A549 (cell line): Measurements from ENCODE around the gene EPS8. TPM values are rescaled to one million over a fixed set of nuclear protein-coding genes. Genes with fewer than 3 reads are reported as not detected.
A peak's percentile ranks its signal among the peaks of the same experiment; 100 is the strongest.

ENCODE experiments used
- ATAC-seq, 2 experiments: fragments of 200-7000 bp in 1 of 2; fragments of >200 bp in 1 of 2; cut with Nextera tagmentation in 1 of 2; cut with Tn5 transposase in 1 of 2; 3 replicates each; pipeline versions ENCODE4 v1.8.0 to v1.9.1; 2018 to 2020; ENCODE audit warnings: mild to moderate bottlenecking in 1 of 2, moderate library complexity in 1 of 2
- CTCF ChIA-PET: fragments of 300-600 bp; sonication (Branson Sonifier 250); formaldehyde crosslinking; extraction: SDS; loops from one replicate; lab custom pipeline; 2021; ENCODE audit warnings: antibody characterized with exemption, inconsistent platforms; lab: Yijun Ruan, JAX
- POLR2A ChIA-PET: fragments of 350-600 bp; formaldehyde crosslinking; extraction: SDS; loops from one replicate; lab custom pipeline; 2021; ENCODE audit warnings: antibody characterized with exemption, inconsistent platforms; lab: Yijun Ruan, JAX
- DNase-seq, 2 experiments: peaks; one replicate each; pipeline versions ENCODE4 v3.0.0 to v3.0.0-alpha.2; 2011 to 2016; ENCODE audit warnings: low read depth in 1 of 2, low spot score in 1 of 2
- FAIRE-seq: peaks from 2 replicates; lab custom pipeline; 2011; peaks lifted over from hg19 to GRCh38; lab: Jason Lieb, UNC
- H3K27ac ChIP-seq, 2 experiments: fragments of >200 bp; sonication (Bioruptor Twin); formaldehyde crosslinking; 3 replicates each; pipeline ENCODE4 v1.5.1; 2016 to 2017
- H3K4me1 ChIP-seq: fragments of >200 bp; sonication (Bioruptor Twin); formaldehyde crosslinking; 3 replicates; pipeline ENCODE4 v1.6.1; 2016
- H3K4me2 ChIP-seq: fragments of >200 bp; sonication (Bioruptor Twin); formaldehyde crosslinking; 3 replicates; pipeline ENCODE4 v1.6.1; 2016
- H3K4me3 ChIP-seq: fragments of >200 bp; sonication (Bioruptor Twin); formaldehyde crosslinking; 3 replicates; pipeline ENCODE4 v1.5.1; 2016
- H3K9me3 ChIP-seq: fragments of >200 bp; sonication (Bioruptor Twin); formaldehyde crosslinking; 3 replicates; pipeline ENCODE4 v1.6.1; 2016
- CTCF ChIP-seq: fragments of >200 bp; sonication (Bioruptor Twin); formaldehyde crosslinking; IDR thresholded peaks from 3 replicates; pipeline ENCODE4 v1.5.1; 2016
- EHF ChIP-seq: fragments of 250-450 bp; sonication (Bioruptor Pico); IDR thresholded peaks from 2 replicates; pipeline ENCODE4 v1.5.0; 2020; ENCODE audit warnings: mild to moderate bottlenecking
- ELK1 ChIP-seq: fragments of 150-350 bp; IDR thresholded peaks from 2 replicates; pipeline ENCODE4 v1.6.1; 2014; ENCODE audit warnings: low read depth, mild to moderate bottlenecking, low read length
- FOSB ChIP-seq: fragments of 250-450 bp; sonication (Bioruptor Pico); IDR thresholded peaks from 2 replicates; pipeline ENCODE4 v1.5.0; 2020; ENCODE audit warnings: mild to moderate bottlenecking, moderate library complexity
- FOSL2 ChIP-seq, 2 experiments: fragments of 450-650 bp in 1 of 2; fragments of >200 bp in 1 of 2; sonication (Bioruptor Twin) in 1 of 2; formaldehyde crosslinking; IDR thresholded peaks; 2 replicates each; pipeline versions ENCODE4 v1.5.0 to v1.6.1; 2016 to 2020; ENCODE audit warnings: mild to moderate bottlenecking in 1 of 2, moderate library complexity in 1 of 2
- HEYL ChIP-seq: fragments of 250-450 bp; sonication (Bioruptor Pico); IDR thresholded peaks from 2 replicates; pipeline ENCODE4 v1.8.0; 2021; ENCODE audit warnings: mild to moderate bottlenecking, moderate library complexity
- HOXB13 ChIP-seq: fragments of 250-450 bp; sonication (Bioruptor Pico); IDR thresholded peaks from 2 replicates; pipeline ENCODE4 v1.5.0; 2020; ENCODE audit warnings: low read depth, mild to moderate bottlenecking, moderate library complexity
- HOXB5 ChIP-seq: fragments of 250-450 bp; sonication (Bioruptor Pico); IDR thresholded peaks from 2 replicates; pipeline ENCODE4 v1.5.0; 2020; ENCODE audit warnings: mild to moderate bottlenecking, moderate library complexity
- KDM1A ChIP-seq: fragments of 200-600 bp; sonication (generic); IDR thresholded peaks from 2 replicates; pipeline ENCODE4 v1.6.1; 2016; ENCODE audit warnings: low read depth, mild to moderate bottlenecking
- KDM5A ChIP-seq: fragments of 200-600 bp; sonication (generic); IDR thresholded peaks from 2 replicates; pipeline ENCODE4 v1.6.1; 2016; ENCODE audit warnings: antibody characterized with exemption, mild to moderate bottlenecking
- MAX ChIP-seq: IDR thresholded peaks from 2 replicates; pipeline ENCODE4 v1.6.1; 2012
- MYC ChIP-seq: IDR thresholded peaks from 2 replicates; pipeline ENCODE4 v1.6.1; 2012; ENCODE audit warnings: mild to moderate bottlenecking, inconsistent platforms, low read length, improper control_type of control experiment, borderline replicate concordance
- POLR2A ChIP-seq: IDR thresholded peaks from 2 replicates; pipeline ENCODE4 v1.6.1; 2012; ENCODE audit warnings: mild to moderate bottlenecking, low read length
- RAD21 ChIP-seq, 2 experiments: fragments of >200 bp in 1 of 2; sonication (Bioruptor Twin) in 1 of 2; formaldehyde crosslinking in 1 of 2; IDR thresholded peaks in 1 of 2; conservative IDR thresholded peaks in 1 of 2; 2 replicates in 1 of 2; 3 replicates in 1 of 2; pipeline ENCODE4 v1.6.1; 2012 to 2018; ENCODE audit warnings: inconsistent platforms in 1 of 2
- SMC3 ChIP-seq: fragments of >200 bp; sonication (Bioruptor Twin); formaldehyde crosslinking; IDR thresholded peaks from 3 replicates; pipeline ENCODE4 v1.6.1; 2018; ENCODE audit warnings: inconsistent platforms
- TP53 ChIP-seq: fragments of 250-450 bp; sonication (Bioruptor Pico); IDR thresholded peaks from 2 replicates; pipeline ENCODE4 v1.5.0; 2021; ENCODE audit warnings: mild to moderate bottlenecking, moderate library complexity
- USF2 ChIP-seq: fragments of 450-650 bp; IDR thresholded peaks from 2 replicates; pipeline ENCODE4 v1.6.1; 2014; ENCODE audit warnings: antibody characterized with exemption
- WGBS: methylation state at CpG from one replicate; pipeline ENCODE4 v1.1.6; 2017; ENCODE audit errors: missing lambda C conversion rate; 5-methylcytosine and 5-hydroxymethylcytosine counted together
- polyA plus RNA-seq, 4 experiments: library from polyadenylated mRNA; depleted of rRNA in 3 of 4; stranded (reverse); fragments of >200 nt; fragmentation: RNase III in 1 of 4; extraction: RNeasy Plus Mini Kit Qiagen cat#74134 plus additional on column Dnase treatment in 1 of 4; gene quantifications; 2 replicates in 3 of 4; 3 replicates in 1 of 4; pipeline ENCODE4 v1.2.3, GENCODE V29; 2011 to 2017

EPS8 gene
- polyA plus RNA-seq, 2 of the 4 experiments (the other 2 are of a cell fraction), result 25.1 to 101 TPM

- no peak for DNase-seq
- WGBS, result 86% methylated on average over 5 of the region's 5 CpGs
- Histone ChIP-seq H3K4me3 (no peak overlapping the region), H3K4me2 (no peak overlapping the region), H3K27ac (peak overlapping the region in 1 of 2 experiments; percentile 75; a peak in 1 of 6 replicates), H3K9me3 (no peaks in the 10 kb centered on the region), H3K4me1 (peaks cover 11% of the 10 kb centered on the region; the same call in 1 of the 3 replicates)
- no peak for TF ChIP-seq USF2
- no peak for TF ChIP-seq MYC
- TF ChIP-seq POLR2A, result no peak
- TF ChIP-seq HOXB5 (CRISPR knock-in tag), result no peak
- no peak for TF ChIP-seq ELK1
- TF ChIP-seq FOSB (CRISPR knock-in tag), result no peak
- no peak for TF ChIP-seq KDM1A
- TF ChIP-seq TP53 (CRISPR knock-in tag), result no peak
- TF ChIP-seq HOXB13, result no peak
- TF ChIP-seq EHF (CRISPR knock-in tag), result no peak
- TF ChIP-seq HEYL (CRISPR knock-in tag), result no peak
- ChIA-PET CTCF (interaction anchor here (0.6 to 13.2 kb wide), 10 partner anchors 32 to 274 kb away, joined by 3 to 296 read pairs (median 3); no protein-coding TSS in a partner anchor), POLR2A (no interaction called here)
- no peak for ATAC-seq
- FAIRE-seq, result no peak
These were observed 197.4 kb downstream of the EPS8 start for GRCh38 chr12:15591811-15592210.

- H3K9me3 ChIP-seq, result no peaks in the 10 kb centered on the region
- TF ChIP-seq KDM5A, result peak; percentile 43; the same call in 1 of the 2 replicates
- 0 out of 2 replicates have a peak, but pooled peaks have one; percentile 23 for TF ChIP-seq MAX
- peak; percentile 96 for TF ChIP-seq CTCF
- TF ChIP-seq MYC, result no peak
- TF ChIP-seq FOSL2 (IDR thresholded peaks at IDR 0.05), result no peak
- no peak for TF ChIP-seq FOSL2 (CRISPR knock-in tag; IDR thresholded peaks at IDR 0.05)
- peak; percentile 98 to 99 for TF ChIP-seq RAD21 (conservative IDR thresholded peaks at IDR 0.05 in 1 of 2, IDR thresholded peaks at IDR 0.05 in 1 of 2)
- peak; percentile 98 for TF ChIP-seq SMC3
- 0 out of 2 replicates have a peak, but pooled peaks have one; percentile 31 for TF ChIP-seq EHF (CRISPR knock-in tag)
- TF ChIP-seq, all 56 proteins: peak for 6
- Histone ChIP-seq H3K27ac (peak overlapping the region; percentile 75 to 80), H3K4me3 (peak overlapping the region; percentile 43), H3K4me1 (peaks cover 11% of the 10 kb centered on the region; the same call in 1 of the 3 replicates), H3K4me2 (peak overlapping the region; percentile 77)
- ChIA-PET CTCF (interaction anchor here (0.6 to 13.2 kb wide), 53 partner anchors 9 to 915 kb away, joined by 3 to 296 read pairs (median 4); partner anchors contain the start of gene EPS8), POLR2A (interaction anchor here (0.6 kb wide), 1 partner anchor 265 kb away, joined by 4 read pairs; no protein-coding TSS in a partner anchor)
- FAIRE-seq (peak; percentile 23), DNase-seq (peak; percentile 78 to 80), ATAC-seq (peak; percentile 90 to 94)
- WGBS, result 3% methylated on average over 16 of the region's 16 CpGs
These were observed 198.9 kb downstream of the EPS8 start for GRCh38 chr12:15590180-15590826.
